Fibroblast of skin of abdomen (primary cell): Measurements from ENCODE around the gene C1orf185. TPM values are rescaled to one million over a fixed set of nuclear protein-coding genes. Genes with fewer than 3 reads are reported as not detected.
"Not testable (repeated sequence)": the region's sequence is repeated elsewhere in the genome, so short reads cannot be mapped to it uniquely, and the experiment has no call there.

Experiments used
- DNase-seq: peaks from one replicate; pipeline ENCODE4 v3.0.0-alpha.2; 2013
- polyA plus RNA-seq, 2 experiments: library from polyadenylated mRNA; unstranded; fragments of 120-200 nt; gene quantifications; one replicate each; pipeline ENCODE4 v1.2.1, GENCODE V29; 2013; ENCODE audit not compliant: insufficient read length in 2 of 2

Gene C1orf185
- polyA plus RNA-seq (2013, experiment 1 of 2; ENCODE audit: insufficient read length), result not detected
- polyA plus RNA-seq (2013, experiment 2 of 2; ENCODE audit: insufficient read length), result not detected

- DNase-seq, result no peak
These were observed at the start of gene C1orf185 for GRCh38 chr1:51101976-51102375. Gene C1orf185, plus strand, starts transcription at chr1:51102228. Its CDS starts 6 bp downstream, at chr1:51102234.

GRCh38 chr1:51058858-51059257 lies 43.2 kb upstream of the C1orf185 start:
- DNase-seq, result peak; percentile 12

- DNase-seq, result peak; percentile 14
These were observed 40.7 kb upstream of the C1orf185 start for GRCh38 chr1:51061231-51061918.

- DNase-seq, result peak; percentile 87
These were observed 38.9 kb upstream of the C1orf185 start for GRCh38 chr1:51063121-51063520.

GRCh38 chr1:51070011-51070410 lies 32.0 kb upstream of the C1orf185 start:
- no peak for DNase-seq

GRCh38 chr1:51070640-51071039 lies 31.4 kb upstream of the C1orf185 start:
- DNase-seq, result peak; percentile 77

- no peak for DNase-seq
These were observed 30.6 kb upstream of the C1orf185 start for GRCh38 chr1:51071291-51072042.

- DNase-seq, result no peak
These were observed 30.0 kb upstream of the C1orf185 start for GRCh38 chr1:51072043-51072439.

GRCh38 chr1:51072651-51073050 lies 29.4 kb upstream of the C1orf185 start:
- no peak for DNase-seq

- DNase-seq, result no peak
These were observed 28.6 kb upstream of the C1orf185 start for GRCh38 chr1:51073456-51073855.

GRCh38 chr1:51086496-51087271 lies 15.3 kb upstream of the C1orf185 start:
- DNase-seq, result no peak

- peak; percentile 2 for DNase-seq
These were observed 13.6 kb upstream of the C1orf185 start for GRCh38 chr1:51088474-51088873.

GRCh38 chr1:51093581-51093980 lies 8.4 kb upstream of the C1orf185 start:
- DNase-seq, result peak; percentile 29

- no peak for DNase-seq
These were observed 4.9 kb upstream of the C1orf185 start for GRCh38 chr1:51097171-51097570.

- no peak for DNase-seq
These were observed 1.7 kb upstream of the C1orf185 start for GRCh38 chr1:51100264-51100880.

GRCh38 chr1:51114137-51114536 lies 12.1 kb downstream of the C1orf185 start:
- DNase-seq, result no peak

GRCh38 chr1:51115714-51116404 lies 13.8 kb downstream of the C1orf185 start:
- DNase-seq, result no peak

- no peak for DNase-seq
These were observed 17.3 kb downstream of the C1orf185 start for GRCh38 chr1:51119331-51119730.

GRCh38 chr1:51120629-51121028 lies 18.6 kb downstream of the C1orf185 start:
- no peak for DNase-seq

- not testable (repeated sequence) for DNase-seq
These were observed 25.1 kb downstream of the C1orf185 start for GRCh38 chr1:51127152-51127551.

GRCh38 chr1:51131185-51131584 lies 29.2 kb downstream of the C1orf185 start:
- no peak for DNase-seq

GRCh38 chr1:51133045-51133444 lies 31.0 kb downstream of the C1orf185 start:
- no peak for DNase-seq
